H9 (cell line): ENCODE data around the gene LIF. TPM values are rescaled to one million over a fixed set of nuclear protein-coding genes. Genes with fewer than 3 reads are reported as not detected.

Experiments used
- DNase-seq: peaks from one replicate; pipeline ENCODE4 v3.0.0-alpha.2; 2017
- H2AFZ ChIP-seq: one replicate; pipeline ENCODE4 v1.6.1; 2013; ENCODE audit warnings: mild to moderate bottlenecking, low read length, control low read depth, moderate library complexity
- H2AK5ac ChIP-seq: 2 replicates; pipeline ENCODE4 v1.6.1; 2013; ENCODE audit warnings: low read length, control low read depth, mixed read lengths; ENCODE audit not compliant: insufficient read length
- H2BK120ac ChIP-seq: one replicate; pipeline ENCODE4 v1.6.1; 2013; ENCODE audit warnings: low read depth, mild to moderate bottlenecking, low read length, control low read depth, inconsistent platforms; ENCODE audit not compliant: poor library complexity, severe bottlenecking
- H2BK12ac ChIP-seq: 2 replicates; pipeline ENCODE4 v1.6.1; 2013; ENCODE audit warnings: low read length, control low read depth, mixed read lengths, low read depth; ENCODE audit not compliant: insufficient read length
- H2BK15ac ChIP-seq: 2 replicates; pipeline ENCODE4 v1.6.1; 2013; ENCODE audit warnings: low read depth, low read length, control low read depth
- H2BK20ac ChIP-seq: one replicate; pipeline ENCODE4 v1.6.1; 2013; ENCODE audit warnings: low read depth, mild to moderate bottlenecking, low read length, control low read depth, inconsistent platforms; ENCODE audit not compliant: poor library complexity, severe bottlenecking
- H2BK5ac ChIP-seq: 2 replicates; pipeline ENCODE4 v1.6.1; 2013; ENCODE audit warnings: low read length, control low read depth, mixed read lengths; ENCODE audit not compliant: insufficient read length
- H3K14ac ChIP-seq: 2 replicates; pipeline ENCODE4 v1.6.1; 2013; ENCODE audit warnings: low read length, control low read depth; ENCODE audit not compliant: insufficient read depth
- H3K18ac ChIP-seq: 2 replicates; pipeline ENCODE4 v1.6.1; 2013; ENCODE audit warnings: low read depth, mild to moderate bottlenecking, mixed read lengths, low read length, control low read depth; ENCODE audit not compliant: insufficient read length
- H3K23ac ChIP-seq: 2 replicates; pipeline ENCODE4 v1.6.1; 2013; ENCODE audit warnings: low read length, control low read depth, mixed read lengths, low read depth; ENCODE audit not compliant: insufficient read length
- H3K23me2 ChIP-seq: 2 replicates; pipeline ENCODE4 v1.6.1; 2013; ENCODE audit warnings: low read depth, mild to moderate bottlenecking, mixed read lengths, low read length, control low read depth; ENCODE audit not compliant: insufficient read length, poor library complexity, severe bottlenecking
- H3K27ac ChIP-seq: 2 replicates; pipeline ENCODE4 v1.5.1; 2013; ENCODE audit warnings: low read length, control low read depth, mixed read lengths, low read depth; ENCODE audit not compliant: insufficient read length
- H3K27me3 ChIP-seq: 2 replicates; pipeline ENCODE4 v1.6.1; 2013; ENCODE audit warnings: low read length, control low read depth, inconsistent platforms; ENCODE audit not compliant: insufficient read depth
- H3K4ac ChIP-seq: 2 replicates; pipeline ENCODE4 v1.6.1; 2013; ENCODE audit warnings: low read depth, mild to moderate bottlenecking, control low read depth, inconsistent platforms, low read length, moderate library complexity
- H3K4me1 ChIP-seq: 2 replicates; pipeline ENCODE4 v1.6.1; 2013; ENCODE audit warnings: low read length, control low read depth, inconsistent platforms; ENCODE audit not compliant: insufficient read depth
- H3K4me2 ChIP-seq: 2 replicates; pipeline ENCODE4 v1.6.1; 2013; ENCODE audit warnings: low read length, control low read depth, mixed read lengths; ENCODE audit not compliant: insufficient read length, insufficient read depth
- H3K56ac ChIP-seq: 2 replicates; pipeline ENCODE4 v1.6.1; 2013; ENCODE audit warnings: low read depth, mild to moderate bottlenecking, mixed read lengths, low read length, control low read depth; ENCODE audit not compliant: insufficient read length
- H3K79me1 ChIP-seq: 2 replicates; pipeline ENCODE4 v1.6.1; 2013; ENCODE audit warnings: low read depth, mild to moderate bottlenecking, moderate library complexity, low read length, control low read depth, inconsistent platforms; ENCODE audit not compliant: insufficient read depth, poor library complexity, severe bottlenecking
- H3K79me2 ChIP-seq: 2 replicates; pipeline ENCODE4 v1.6.1; 2013; ENCODE audit warnings: low read length, control low read depth, inconsistent platforms; ENCODE audit not compliant: insufficient read depth
- H3K9ac ChIP-seq: 2 replicates; pipeline ENCODE4 v1.6.1; 2013; ENCODE audit warnings: low read length, control low read depth, mixed read lengths; ENCODE audit not compliant: insufficient read length; ENCODE audit errors: extremely low read depth
- H3K9me3 ChIP-seq: one replicate; pipeline ENCODE4 v1.6.1; 2013; ENCODE audit warnings: low read depth, low read length, inconsistent platforms; ENCODE audit not compliant: control insufficient read depth
- H3T11ph ChIP-seq: one replicate; pipeline ENCODE4 v1.6.1; 2013; ENCODE audit warnings: mild to moderate bottlenecking, low read length, control low read depth, inconsistent platforms
- H4K20me1 ChIP-seq: one replicate; pipeline ENCODE4 v1.6.1; 2013; ENCODE audit not compliant: control insufficient read depth, insufficient read length, insufficient read depth
- H4K5ac ChIP-seq: 2 replicates; pipeline ENCODE4 v1.6.1; 2013; ENCODE audit warnings: low read depth, mild to moderate bottlenecking, mixed read lengths, low read length, control low read depth; ENCODE audit not compliant: insufficient read length
- H4K8ac ChIP-seq: replicated peaks from 2 replicates; pipeline ENCODE4 v1.6.1; 2013; ENCODE audit warnings: low read length, control low read depth, mixed read lengths, low read depth; ENCODE audit not compliant: insufficient read length
- H4K91ac ChIP-seq: 2 replicates; pipeline ENCODE4 v1.6.1; 2013; ENCODE audit warnings: low read depth, mild to moderate bottlenecking, moderate library complexity, mixed read lengths, low read length, control low read depth; ENCODE audit not compliant: insufficient read length
- H3K27ac Mint-ChIP-seq, 3 experiments: 2 replicates in 2 of 3; 3 replicates in 1 of 3; pipeline ENCODE4 v1.8.0; 2020 to 2021; ENCODE audit warnings: mixed read lengths in 3 of 3, mild to moderate bottlenecking in 1 of 3, moderate library complexity in 1 of 3
- H3K27me3 Mint-ChIP-seq: 2 replicates; pipeline ENCODE4 v1.8.0; 2021; ENCODE audit warnings: low read depth, mild to moderate bottlenecking, moderate library complexity, mixed read lengths
- H3K36me3 Mint-ChIP-seq, 3 experiments: 2 replicates in 2 of 3; 3 replicates in 1 of 3; pipeline ENCODE4 v1.8.0; 2020 to 2021; ENCODE audit warnings: low read depth in 3 of 3, mixed read lengths in 3 of 3; ENCODE audit not compliant: insufficient read depth in 1 of 3
- H3K4me1 Mint-ChIP-seq, 2 experiments: 2 replicates each; pipeline ENCODE4 v1.8.0; 2020; ENCODE audit warnings: mixed read lengths in 2 of 2
- H3K4me3 Mint-ChIP-seq, 2 experiments: 2 replicates in 1 of 2; 3 replicates in 1 of 2; pipeline ENCODE4 v1.8.0; 2020 to 2021; ENCODE audit warnings: mild to moderate bottlenecking in 2 of 2, mixed read lengths in 2 of 2, moderate library complexity in 1 of 2
- H3K9me3 Mint-ChIP-seq, 2 experiments: 2 replicates in 1 of 2; 3 replicates in 1 of 2; pipeline ENCODE4 v1.8.0; 2020; ENCODE audit warnings: mild to moderate bottlenecking in 2 of 2, mixed read lengths in 2 of 2, moderate library complexity in 1 of 2
- CTCF ChIP-seq: fragments of 200-600 bp; sonication (generic); conservative IDR thresholded peaks from 3 replicates; pipeline ENCODE4 v1.8.0; 2021; ENCODE audit warnings: antibody characterized with exemption, mild to moderate bottlenecking
- WGBS: extraction: QIAGEN DNeasy Blood & Tissue Kit; methylation state at CpG from one replicate; pipeline ENCODE4 v1.1.7; 2013; ENCODE audit warnings: missing lambda C conversion rate, low lambda C conversion rate, mixed read lengths; ENCODE audit not compliant: insufficient read length; ENCODE audit errors: extremely low coverage; 5-methylcytosine and 5-hydroxymethylcytosine counted together
- total RNA-seq: library from RNA; stranded (reverse); gene quantifications from 2 replicates; pipeline ENCODE4 v1.2.1, GENCODE V29; 2021

LIF gene
- total RNA-seq, 1 experiment from 2014 or later, result 6.1 TPM

DNA sequence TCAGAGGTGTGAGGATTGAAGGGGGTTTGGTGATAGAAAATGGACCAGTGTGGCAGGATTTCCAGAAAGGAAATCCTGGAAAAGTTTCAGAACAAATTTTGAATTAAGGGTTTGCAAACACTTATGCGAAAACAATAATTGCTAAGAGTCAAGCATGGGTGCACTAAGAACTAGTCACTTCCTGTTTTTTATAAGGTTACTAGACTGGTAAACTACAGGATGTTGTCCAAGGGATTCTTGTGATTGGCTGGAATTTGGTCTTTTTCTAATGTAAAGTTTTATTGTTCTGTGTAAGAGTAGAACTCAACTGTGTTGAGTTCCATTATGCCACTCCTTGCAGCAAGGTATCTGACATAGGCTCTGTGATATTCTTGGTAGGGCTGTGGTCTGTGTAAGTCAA is 54.1 kb downstream of the LIF start:
- Mint-ChIP-seq H3K27me3 (no peaks in the 10 kb centered on the region), H3K27ac (no peak overlapping the region), H3K4me1 (peaks cover 40 to 42% of the 10 kb centered on the region in 2 experiments), H3K4me3 (no peak overlapping the region), H3K36me3 (no peaks in the 10 kb centered on the region), H3K9me3 (no peaks in the 10 kb centered on the region)
- Histone ChIP-seq H4K8ac (no peak overlapping the region), H4K91ac (no peak overlapping the region), H3K9me3 (no peaks in the 10 kb centered on the region), H3K27ac (no peak overlapping the region), H3K14ac (no peak overlapping the region), H2AFZ (no peak overlapping the region), H3T11ph (no peak overlapping the region), H3K18ac (no peak overlapping the region), H3K23ac (no peak overlapping the region), H2BK15ac (no peak overlapping the region), H2BK120ac (no peak overlapping the region), H2AK5ac (no peak overlapping the region), H3K79me2 (no peaks in the 10 kb centered on the region), H3K79me1 (no peaks in the 10 kb centered on the region), H2BK20ac (no peak overlapping the region), H3K23me2 (peaks cover 3% of the 10 kb centered on the region), H2BK5ac (no peak overlapping the region), H2BK12ac (no peak overlapping the region), H4K5ac (no peak overlapping the region), H3K4ac (no peak overlapping the region), H3K4me2 (no peak overlapping the region), H3K4me1 (peaks cover 4% of the 10 kb centered on the region), H3K56ac (no peak overlapping the region), H3K9ac (no peak overlapping the region), H3K27me3 (no peaks in the 10 kb centered on the region), H4K20me1 (no peaks in the 10 kb centered on the region)
- TF ChIP-seq CTCF, result no peak
- WGBS, result no CpG with 5 or more reads among the region's 1 CpG
- DNase-seq, result no peak
